AG04450 (cell line): ENCODE measurements around the gene HNRNPC. TPM values are rescaled to one million over a fixed set of nuclear protein-coding genes. Genes with fewer than 3 reads are reported as not detected.

Experiments
- CTCF ChIA-PET: fragments of 300-600, 350-600 bp; formaldehyde crosslinking; extraction: SDS; loops from one replicate; lab custom pipeline; 2022; ENCODE audit warnings: antibody characterized with exemption, inconsistent platforms; lab: Charles Lee
- POLR2A ChIA-PET: fragments of 350-600 bp; formaldehyde crosslinking; extraction: SDS; loops from one replicate; lab custom pipeline; 2021; ENCODE audit warnings: antibody characterized with exemption, inconsistent platforms; lab: Yijun Ruan, JAX
- DNase-seq: peaks from one replicate; pipeline ENCODE4 v3.0.0-alpha.2; 2011; ENCODE audit warnings: low read depth, low spot score
- H3K27ac ChIP-seq: one replicate; pipeline ENCODE4 v1.5.1; 2012; ENCODE audit warnings: low read depth, low read length, control low read depth
- H3K27me3 ChIP-seq: one replicate; pipeline ENCODE4 v1.6.0; 2012; ENCODE audit warnings: low read length; ENCODE audit not compliant: control insufficient read depth, insufficient read depth
- H3K4me3 ChIP-seq: 2 replicates; pipeline ENCODE4 v1.5.1; 2011; ENCODE audit warnings: mild to moderate bottlenecking, low read depth, low read length, control low read depth
- H3K9me3 ChIP-seq: 2 replicates; pipeline ENCODE4 v1.5.1; 2012; ENCODE audit warnings: low read length; ENCODE audit not compliant: control insufficient read depth, insufficient read depth
- polyA plus RNA-seq: library from polyadenylated mRNA; depleted of rRNA; stranded (reverse); fragments of >200 nt; gene quantifications from 2 replicates; pipeline ENCODE4 v1.2.3, GENCODE V29; 2011
- TF ChIP-seq, protein P1 (sequence below): IDR thresholded peaks from 2 replicates; pipeline ENCODE4 v1.5.1; 2011; ENCODE audit warnings: low read depth, low read length, control low read depth, inconsistent platforms

The HNRNPC gene
- polyA plus RNA-seq, 1 experiment: 828 TPM

DNA sequence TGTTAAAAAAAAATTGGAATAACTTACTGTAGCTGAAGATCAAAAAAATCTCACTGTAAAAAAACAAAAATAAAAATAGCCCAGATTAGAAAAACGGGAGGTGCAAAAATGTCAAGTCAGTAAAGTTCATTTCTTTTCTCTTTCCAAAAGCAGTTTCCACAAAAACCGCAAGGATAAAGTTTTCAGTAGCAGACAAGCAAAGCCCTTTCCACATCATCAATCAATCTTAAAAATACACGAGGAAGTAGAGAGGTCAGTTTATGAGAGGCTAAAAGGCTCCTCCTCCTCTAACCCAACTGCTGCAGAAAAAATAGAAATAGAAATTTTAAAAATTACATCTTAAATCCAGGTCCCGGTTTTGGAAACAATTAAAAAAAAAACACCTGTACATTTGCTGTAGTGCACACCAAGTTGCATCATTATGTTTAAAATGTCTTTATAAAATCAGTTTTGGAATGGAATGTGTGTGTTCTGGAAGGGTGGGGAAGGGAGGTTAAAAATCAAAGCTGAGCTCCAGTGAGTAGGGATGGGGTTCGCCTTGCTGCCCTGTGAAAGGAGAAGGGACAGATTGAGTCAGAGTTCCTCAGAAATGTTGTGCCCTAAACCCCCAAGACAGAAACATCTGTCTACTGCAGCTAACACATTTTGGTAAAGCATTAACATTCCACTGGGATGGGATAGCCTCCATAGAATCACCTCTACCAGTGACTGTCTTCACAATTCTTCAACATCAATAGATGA is 5.8 kb downstream of the HNRNPC start:
- no peak overlapping the region for H3K27ac ChIP-seq
- no peaks in the 10 kb centered on the region for H3K27me3 ChIP-seq
- no peak for DNase-seq
- peak overlapping the region; percentile 31; the same call in 1 of the 2 replicates for H3K4me3 ChIP-seq
- TF ChIP-seq, protein P1, sequence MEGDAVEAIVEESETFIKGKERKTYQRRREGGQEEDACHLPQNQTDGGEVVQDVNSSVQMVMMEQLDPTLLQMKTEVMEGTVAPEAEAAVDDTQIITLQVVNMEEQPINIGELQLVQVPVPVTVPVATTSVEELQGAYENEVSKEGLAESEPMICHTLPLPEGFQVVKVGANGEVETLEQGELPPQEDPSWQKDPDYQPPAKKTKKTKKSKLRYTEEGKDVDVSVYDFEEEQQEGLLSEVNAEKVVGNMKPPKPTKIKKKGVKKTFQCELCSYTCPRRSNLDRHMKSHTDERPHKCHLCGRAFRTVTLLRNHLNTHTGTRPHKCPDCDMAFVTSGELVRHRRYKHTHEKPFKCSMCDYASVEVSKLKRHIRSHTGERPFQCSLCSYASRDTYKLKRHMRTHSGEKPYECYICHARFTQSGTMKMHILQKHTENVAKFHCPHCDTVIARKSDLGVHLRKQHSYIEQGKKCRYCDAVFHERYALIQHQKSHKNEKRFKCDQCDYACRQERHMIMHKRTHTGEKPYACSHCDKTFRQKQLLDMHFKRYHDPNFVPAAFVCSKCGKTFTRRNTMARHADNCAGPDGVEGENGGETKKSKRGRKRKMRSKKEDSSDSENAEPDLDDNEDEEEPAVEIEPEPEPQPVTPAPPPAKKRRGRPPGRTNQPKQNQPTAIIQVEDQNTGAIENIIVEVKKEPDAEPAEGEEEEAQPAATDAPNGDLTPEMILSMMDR: no peak
- ChIA-PET POLR2A (no interaction called here), CTCF (no interaction called here)
- H3K9me3 ChIP-seq: no peaks in the 10 kb centered on the region

GRCh38 chr14:21262410-21262809 is 6.8 kb downstream of the HNRNPC start:
- DNase-seq: no peak
- H3K9me3 ChIP-seq: no peaks in the 10 kb centered on the region
- ChIA-PET POLR2A (no interaction called here), CTCF (interaction anchor here (0.5 to 1.2 kb wide), 2 partner anchors 21 to 272 kb away, joined by 4 to 6 read pairs; partner anchors contain the start of gene METTL17)
- H3K27me3 ChIP-seq: no peaks in the 10 kb centered on the region
- TF ChIP-seq, protein P1: no peak
- H3K27ac ChIP-seq: no peak overlapping the region
- H3K4me3 ChIP-seq: no peak overlapping the region

GRCh38 chr14:21261824-21262223 is 7.4 kb downstream of the HNRNPC start:
- TF ChIP-seq, protein P1: no peak
- no peak overlapping the region for H3K27ac ChIP-seq
- ChIA-PET POLR2A (no interaction called here), CTCF (interaction anchor here (0.5 to 1.2 kb wide), 2 partner anchors 20 to 272 kb away, joined by 4 to 6 read pairs; partner anchors contain the start of gene METTL17)
- no peak overlapping the region for H3K4me3 ChIP-seq
- no peak for DNase-seq
- H3K9me3 ChIP-seq: no peaks in the 10 kb centered on the region
- no peaks in the 10 kb centered on the region for H3K27me3 ChIP-seq

DNA sequence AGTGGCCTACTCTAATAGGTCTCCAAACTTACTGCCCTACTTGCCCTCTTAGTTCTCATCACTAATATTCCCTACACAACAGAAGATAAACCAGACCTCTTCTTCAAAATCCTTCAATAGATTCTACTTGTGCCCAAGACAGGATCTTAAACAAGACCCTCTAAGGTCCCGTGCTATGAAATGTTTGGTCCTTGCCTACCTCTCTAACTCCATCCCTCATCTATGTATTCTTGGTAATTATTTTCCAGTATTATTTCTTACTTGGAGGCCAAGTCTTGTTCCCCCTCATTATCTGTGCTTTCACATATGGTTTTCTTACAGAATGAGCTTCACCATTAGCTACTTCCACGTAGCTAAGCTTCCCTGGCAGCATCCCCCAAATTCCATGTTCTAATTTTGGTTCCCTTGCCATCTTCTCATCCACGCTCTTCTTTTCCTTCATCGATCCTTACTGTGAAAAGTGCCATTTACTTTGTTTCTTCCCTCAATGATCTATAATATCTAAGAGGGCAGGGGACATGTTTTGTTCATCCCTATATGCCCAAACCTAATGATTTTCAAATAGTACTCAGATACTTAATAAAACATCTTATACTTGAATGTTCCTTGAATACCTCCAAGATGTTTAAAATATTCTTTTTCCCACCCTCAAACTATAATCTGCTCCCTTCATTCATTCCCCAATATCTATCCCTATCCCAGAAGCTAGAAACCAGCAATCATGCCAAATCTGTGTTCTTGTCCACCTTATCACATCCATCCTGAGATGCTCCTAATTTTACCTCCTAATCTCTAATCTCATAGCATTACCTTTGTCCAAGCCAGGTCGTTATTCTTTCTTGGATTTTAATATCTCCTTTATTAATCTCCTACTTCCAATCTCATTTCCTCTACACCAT is 10.1 kb downstream of the HNRNPC start:
- Histone ChIP-seq H3K9me3 (no peaks in the 10 kb centered on the region), H3K27ac (no peak overlapping the region), H3K4me3 (no peak overlapping the region), H3K27me3 (no peaks in the 10 kb centered on the region)
- DNase-seq: no peak
- TF ChIP-seq, protein P1: no peak
- POLR2A ChIA-PET: no interaction called here
- CTCF ChIA-PET: no interaction called here
